Measurements from ENCODE around the gene ITPK1.

DNA sequence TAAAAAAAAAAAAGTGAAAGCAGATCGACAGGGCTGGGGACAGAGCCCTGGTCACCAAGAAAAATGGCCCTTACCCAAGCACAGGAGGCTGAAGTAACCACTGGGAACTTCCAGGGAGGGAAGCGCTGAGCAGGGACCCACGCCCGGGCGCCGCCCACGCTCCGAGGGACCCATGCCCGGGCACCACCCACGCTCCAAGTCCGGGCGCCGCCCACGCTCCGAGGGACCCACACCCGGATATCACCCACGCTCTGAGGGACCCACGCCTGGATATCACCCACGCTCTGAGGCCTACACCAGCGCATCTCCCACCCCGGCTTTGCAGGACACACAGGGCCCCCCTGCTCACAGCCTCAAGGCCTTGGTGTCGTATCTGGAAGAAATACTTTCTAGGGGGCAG, 167.1 kb downstream of the ITPK1 start:
- TF ChIP-seq EP300 (IDR thresholded peaks at IDR 0.05; ENCODE audit: borderline replicate concordance) (no peak), RAD21 (IDR thresholded peaks at IDR 0.05; ENCODE audit: low read depth) (no peak), TAF1 (IDR thresholded peaks at IDR 0.05; ENCODE audit: low read depth) (no peak), CEBPB (IDR thresholded peaks at IDR 0.05) (no peak), TEAD4 (IDR thresholded peaks at IDR 0.05) (no peak), TCF12 (IDR thresholded peaks at IDR 0.05; ENCODE audit: low read depth) (no peak), FOXM1 (IDR thresholded peaks at IDR 0.05; ENCODE audit: borderline replicate concordance, low read depth) (no peak), EGR1 (IDR thresholded peaks at IDR 0.05) (no peak), CREB1 (IDR thresholded peaks at IDR 0.05; ENCODE audit: low read depth) (no peak), YY1 (IDR thresholded peaks at IDR 0.05; ENCODE audit: low read depth) (no peak), NFIC (IDR thresholded peaks at IDR 0.05) (no peak)
- TF ChIP-seq, protein P1, sequence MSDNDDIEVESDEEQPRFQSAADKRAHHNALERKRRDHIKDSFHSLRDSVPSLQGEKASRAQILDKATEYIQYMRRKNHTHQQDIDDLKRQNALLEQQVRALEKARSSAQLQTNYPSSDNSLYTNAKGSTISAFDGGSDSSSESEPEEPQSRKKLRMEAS (IDR thresholded peaks at IDR 0.05), result no peak
- TF ChIP-seq, protein P2, sequence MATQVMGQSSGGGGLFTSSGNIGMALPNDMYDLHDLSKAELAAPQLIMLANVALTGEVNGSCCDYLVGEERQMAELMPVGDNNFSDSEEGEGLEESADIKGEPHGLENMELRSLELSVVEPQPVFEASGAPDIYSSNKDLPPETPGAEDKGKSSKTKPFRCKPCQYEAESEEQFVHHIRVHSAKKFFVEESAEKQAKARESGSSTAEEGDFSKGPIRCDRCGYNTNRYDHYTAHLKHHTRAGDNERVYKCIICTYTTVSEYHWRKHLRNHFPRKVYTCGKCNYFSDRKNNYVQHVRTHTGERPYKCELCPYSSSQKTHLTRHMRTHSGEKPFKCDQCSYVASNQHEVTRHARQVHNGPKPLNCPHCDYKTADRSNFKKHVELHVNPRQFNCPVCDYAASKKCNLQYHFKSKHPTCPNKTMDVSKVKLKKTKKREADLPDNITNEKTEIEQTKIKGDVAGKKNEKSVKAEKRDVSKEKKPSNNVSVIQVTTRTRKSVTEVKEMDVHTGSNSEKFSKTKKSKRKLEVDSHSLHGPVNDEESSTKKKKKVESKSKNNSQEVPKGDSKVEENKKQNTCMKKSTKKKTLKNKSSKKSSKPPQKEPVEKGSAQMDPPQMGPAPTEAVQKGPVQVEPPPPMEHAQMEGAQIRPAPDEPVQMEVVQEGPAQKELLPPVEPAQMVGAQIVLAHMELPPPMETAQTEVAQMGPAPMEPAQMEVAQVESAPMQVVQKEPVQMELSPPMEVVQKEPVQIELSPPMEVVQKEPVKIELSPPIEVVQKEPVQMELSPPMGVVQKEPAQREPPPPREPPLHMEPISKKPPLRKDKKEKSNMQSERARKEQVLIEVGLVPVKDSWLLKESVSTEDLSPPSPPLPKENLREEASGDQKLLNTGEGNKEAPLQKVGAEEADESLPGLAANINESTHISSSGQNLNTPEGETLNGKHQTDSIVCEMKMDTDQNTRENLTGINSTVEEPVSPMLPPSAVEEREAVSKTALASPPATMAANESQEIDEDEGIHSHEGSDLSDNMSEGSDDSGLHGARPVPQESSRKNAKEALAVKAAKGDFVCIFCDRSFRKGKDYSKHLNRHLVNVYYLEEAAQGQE (IDR thresholded peaks at IDR 0.05; ENCODE audit: low read depth), result no peak
- TF ChIP-seq, protein P3, sequence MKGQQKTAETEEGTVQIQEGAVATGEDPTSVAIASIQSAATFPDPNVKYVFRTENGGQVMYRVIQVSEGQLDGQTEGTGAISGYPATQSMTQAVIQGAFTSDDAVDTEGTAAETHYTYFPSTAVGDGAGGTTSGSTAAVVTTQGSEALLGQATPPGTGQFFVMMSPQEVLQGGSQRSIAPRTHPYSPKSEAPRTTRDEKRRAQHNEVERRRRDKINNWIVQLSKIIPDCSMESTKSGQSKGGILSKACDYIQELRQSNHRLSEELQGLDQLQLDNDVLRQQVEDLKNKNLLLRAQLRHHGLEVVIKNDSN (IDR thresholded peaks at IDR 0.05), result no peak

All from Ishikawa (cell line).